ENCODE measurements around the gene SP3.

SP3 gene

GRCh38 chr2:174008720-174009119 lies 43.5 kb upstream of the SP3 start:
- TF ChIP-seq CTCF (IDR thresholded peaks at IDR 0.05), result no peak
- Histone ChIP-seq H3K9ac (no peak overlapping the region), H3K4me1 (no peaks in the 10 kb centered on the region), H3K79me2 (no peaks in the 10 kb centered on the region), H3K4me3 (ENCODE audit: low read depth, low read length) (no peak overlapping the region), H3K36me3 (ENCODE audit: control insufficient read depth, insufficient read depth, low read length) (no peaks in the 10 kb centered on the region), H3K4me2 (ENCODE audit: low read length) (no peak overlapping the region), H3K27me3 (ENCODE audit: control insufficient read depth, insufficient read depth, low read length) (no peaks in the 10 kb centered on the region), H3K27ac (no peak overlapping the region), H2AFZ (no peak overlapping the region), H3K9me3 (ENCODE audit: control insufficient read depth, low read length) (no peaks in the 10 kb centered on the region)

- no peaks in the 10 kb centered on the region for H3K9me3 ChIP-seq (ENCODE audit: control insufficient read depth, low read length)
- no peaks in the 10 kb centered on the region for H3K4me1 ChIP-seq
- no peak overlapping the region for H3K27ac ChIP-seq
- H3K9ac ChIP-seq, result no peak overlapping the region
- no peak overlapping the region for H3K4me2 ChIP-seq (ENCODE audit: low read length)
- H3K27me3 ChIP-seq (ENCODE audit: control insufficient read depth, insufficient read depth, low read length), result no peaks in the 10 kb centered on the region
- no peak for TF ChIP-seq CTCF (IDR thresholded peaks at IDR 0.05)
- H3K4me3 ChIP-seq (ENCODE audit: low read depth, low read length), result no peak overlapping the region
- no peak overlapping the region for H2AFZ ChIP-seq
- H3K79me2 ChIP-seq, result no peaks in the 10 kb centered on the region
- no peaks in the 10 kb centered on the region for H3K36me3 ChIP-seq (ENCODE audit: control insufficient read depth, insufficient read depth, low read length)
Measured at GRCh38 chr2:174007010-174007409, 41.8 kb upstream of the SP3 start.

GRCh38 chr2:174005801-174006419 lies 40.7 kb upstream of the SP3 start:
- Histone ChIP-seq H3K4me1 (no peaks in the 10 kb centered on the region), H3K27ac (no peak overlapping the region), H3K4me3 (ENCODE audit: low read depth, low read length) (no peak overlapping the region), H3K9me3 (ENCODE audit: control insufficient read depth, low read length) (no peaks in the 10 kb centered on the region), H2AFZ (no peak overlapping the region), H3K36me3 (ENCODE audit: control insufficient read depth, insufficient read depth, low read length) (no peaks in the 10 kb centered on the region), H3K27me3 (ENCODE audit: control insufficient read depth, insufficient read depth, low read length) (no peaks in the 10 kb centered on the region), H3K4me2 (ENCODE audit: low read length) (no peak overlapping the region), H3K9ac (no peak overlapping the region), H3K79me2 (no peaks in the 10 kb centered on the region)
- TF ChIP-seq CTCF (IDR thresholded peaks at IDR 0.05), result no peak

GRCh38 chr2:174004905-174005605 lies 39.9 kb upstream of the SP3 start:
- no peaks in the 10 kb centered on the region for H3K9me3 ChIP-seq (ENCODE audit: control insufficient read depth, low read length)
- no peak overlapping the region for H3K4me3 ChIP-seq (ENCODE audit: low read depth, low read length)
- no peak for TF ChIP-seq CTCF (IDR thresholded peaks at IDR 0.05)
- no peak overlapping the region for H3K27ac ChIP-seq
- no peaks in the 10 kb centered on the region for H3K4me1 ChIP-seq
- H2AFZ ChIP-seq, result no peak overlapping the region
- no peak overlapping the region for H3K4me2 ChIP-seq (ENCODE audit: low read length)
- H3K9ac ChIP-seq, result no peak overlapping the region
- no peaks in the 10 kb centered on the region for H3K36me3 ChIP-seq (ENCODE audit: control insufficient read depth, insufficient read depth, low read length)
- H3K79me2 ChIP-seq, result no peaks in the 10 kb centered on the region
- H3K27me3 ChIP-seq (ENCODE audit: control insufficient read depth, insufficient read depth, low read length), result no peaks in the 10 kb centered on the region
